NCI-H2107 treated with DMSO at 0.1 percent for 48 hours (cell line): Measurements from ENCODE around the gene FHDC1.

Experiments
- DNase-seq: peaks from one replicate; lab custom pipeline; 2025; ENCODE audit not compliant: unreplicated experiment; lab: John Stamatoyannopoulos, UW

The FHDC1 gene

DNA sequence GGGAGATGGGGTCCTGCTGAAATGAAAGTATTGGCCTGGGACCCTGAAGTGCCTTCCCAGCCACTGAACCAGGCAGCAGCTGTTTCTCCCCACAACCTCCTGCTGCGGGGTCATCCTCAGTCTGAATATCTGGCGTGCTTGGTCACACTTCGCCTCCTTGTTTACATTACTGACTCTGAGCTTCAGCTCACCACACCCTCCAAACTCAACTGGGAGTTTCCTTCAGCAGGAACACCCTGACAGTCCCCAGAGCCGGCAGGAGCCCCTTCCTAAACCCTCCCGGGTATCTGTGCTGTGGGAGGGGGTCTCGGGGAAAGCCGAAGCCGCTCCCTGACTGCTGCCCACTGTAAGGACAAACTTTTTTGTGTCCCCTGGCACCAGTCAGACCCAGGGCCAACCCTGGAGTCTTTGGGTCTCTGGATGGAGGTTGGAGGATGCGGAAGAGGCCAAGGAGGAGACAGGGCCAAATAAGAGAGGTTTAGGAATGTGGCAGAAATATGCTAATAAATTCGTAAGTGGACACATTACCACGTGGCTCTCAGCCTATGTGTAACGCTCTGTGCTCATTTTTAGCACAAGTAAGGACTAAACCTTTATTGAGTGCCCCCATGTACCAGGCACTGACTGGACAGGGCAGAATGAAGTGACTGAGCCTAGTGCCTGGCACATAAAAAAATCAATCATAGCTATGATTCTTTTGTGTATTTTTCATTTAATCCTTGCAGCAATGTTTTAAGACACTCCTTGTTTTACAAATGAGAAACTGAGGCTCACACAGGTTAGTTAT is 20.7 kb downstream of the FHDC1 start:
- DNase-seq = no peak

GRCh38 chr4:152957437-152958171 is 21.5 kb downstream of the FHDC1 start:
- DNase-seq = no peak

DNA sequence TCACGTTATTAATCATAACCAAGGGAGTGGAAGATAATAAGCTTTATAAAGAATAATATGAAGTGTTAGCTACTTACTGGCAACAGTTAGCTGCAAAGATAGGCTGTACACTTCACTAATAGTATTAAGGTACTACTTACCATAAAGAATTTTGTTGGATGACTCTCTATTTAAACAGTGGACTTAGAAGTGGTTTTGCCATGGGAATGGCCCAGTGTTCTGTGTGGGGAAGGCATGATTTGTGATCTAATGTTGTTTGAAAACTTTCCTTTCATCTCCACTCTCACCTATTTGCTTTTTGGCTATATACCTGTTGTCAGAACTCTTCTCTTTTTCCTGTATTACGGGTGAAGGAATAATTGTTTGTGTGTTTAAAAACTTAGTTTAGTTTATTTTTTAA is 23.0 kb downstream of the FHDC1 start:
- DNase-seq = no peak

- DNase-seq = no peak
Observed at GRCh38 chr4:152960082-152960481, 24.0 kb downstream of the FHDC1 start.

GRCh38 chr4:152961014-152961772 is 25.1 kb downstream of the FHDC1 start:
- no peak for DNase-seq

DNA sequence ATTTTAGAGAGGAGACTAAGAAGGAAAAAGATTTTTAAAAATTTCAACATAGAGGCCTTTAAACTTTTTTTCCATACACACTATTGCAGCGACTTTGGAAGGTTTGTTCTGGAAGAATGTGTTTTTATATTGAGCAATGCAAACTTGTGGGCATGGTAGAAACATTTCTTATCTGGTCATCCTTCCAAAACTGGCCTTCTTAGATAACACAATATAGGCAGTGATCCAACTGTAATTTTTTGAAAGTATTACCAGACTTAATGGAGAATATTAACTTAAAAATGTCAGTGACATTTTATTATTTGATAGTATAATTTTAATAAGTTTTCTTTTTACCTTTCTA is 25.6 kb downstream of the FHDC1 start:
- no peak for DNase-seq

- DNase-seq = no peak
Observed at GRCh38 chr4:152962150-152962549, 26.0 kb downstream of the FHDC1 start.

DNA sequence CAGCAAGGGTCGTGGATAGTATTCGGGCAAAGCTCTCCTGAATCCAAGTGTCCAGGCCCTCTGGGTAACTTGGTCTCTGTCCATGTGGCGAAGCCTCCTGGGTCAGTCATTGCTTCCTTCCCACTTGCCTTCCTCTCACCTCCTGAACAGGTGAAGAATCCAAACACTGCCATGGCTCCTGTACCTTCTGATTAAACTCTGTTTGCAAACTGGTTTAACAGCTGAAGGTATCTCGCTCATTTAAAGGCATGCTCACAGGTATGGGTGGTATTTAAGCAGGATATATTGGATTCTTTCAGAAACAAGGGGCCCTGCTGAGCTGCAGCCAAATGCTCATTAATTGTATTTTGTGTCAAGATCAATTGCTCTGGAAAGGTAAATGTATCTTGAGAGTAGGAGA is 28.2 kb downstream of the FHDC1 start:
- DNase-seq = no peak

DNA sequence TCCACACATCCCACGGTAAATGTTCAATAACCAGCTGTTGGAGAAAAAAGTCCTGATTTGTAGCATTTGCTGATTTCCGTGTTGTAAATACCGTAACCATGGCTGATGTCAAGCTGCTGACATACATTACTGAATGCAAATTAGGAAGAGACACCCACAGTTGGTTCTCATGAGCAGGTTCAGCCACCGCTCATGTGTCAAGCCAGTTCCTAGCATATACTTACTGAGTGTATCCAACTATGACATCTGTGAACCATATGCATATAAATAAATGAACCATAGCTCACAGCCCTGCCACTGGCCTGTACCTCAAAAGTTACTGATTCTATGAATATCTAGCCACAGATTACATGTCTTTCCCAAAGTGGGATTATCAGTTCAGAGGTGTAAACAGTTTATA is 29.5 kb downstream of the FHDC1 start:
- DNase-seq = no peak

- DNase-seq = no peak
Observed at GRCh38 chr4:152967907-152968306, 31.8 kb downstream of the FHDC1 start.

GRCh38 chr4:152968806-152969394 is 32.8 kb downstream of the FHDC1 start:
- DNase-seq = no peak

- DNase-seq = no peak
Observed at GRCh38 chr4:152970102-152970820, 34.1 kb downstream of the FHDC1 start.

GRCh38 chr4:152971053-152971452 is 34.9 kb downstream of the FHDC1 start:
- no peak for DNase-seq

DNA sequence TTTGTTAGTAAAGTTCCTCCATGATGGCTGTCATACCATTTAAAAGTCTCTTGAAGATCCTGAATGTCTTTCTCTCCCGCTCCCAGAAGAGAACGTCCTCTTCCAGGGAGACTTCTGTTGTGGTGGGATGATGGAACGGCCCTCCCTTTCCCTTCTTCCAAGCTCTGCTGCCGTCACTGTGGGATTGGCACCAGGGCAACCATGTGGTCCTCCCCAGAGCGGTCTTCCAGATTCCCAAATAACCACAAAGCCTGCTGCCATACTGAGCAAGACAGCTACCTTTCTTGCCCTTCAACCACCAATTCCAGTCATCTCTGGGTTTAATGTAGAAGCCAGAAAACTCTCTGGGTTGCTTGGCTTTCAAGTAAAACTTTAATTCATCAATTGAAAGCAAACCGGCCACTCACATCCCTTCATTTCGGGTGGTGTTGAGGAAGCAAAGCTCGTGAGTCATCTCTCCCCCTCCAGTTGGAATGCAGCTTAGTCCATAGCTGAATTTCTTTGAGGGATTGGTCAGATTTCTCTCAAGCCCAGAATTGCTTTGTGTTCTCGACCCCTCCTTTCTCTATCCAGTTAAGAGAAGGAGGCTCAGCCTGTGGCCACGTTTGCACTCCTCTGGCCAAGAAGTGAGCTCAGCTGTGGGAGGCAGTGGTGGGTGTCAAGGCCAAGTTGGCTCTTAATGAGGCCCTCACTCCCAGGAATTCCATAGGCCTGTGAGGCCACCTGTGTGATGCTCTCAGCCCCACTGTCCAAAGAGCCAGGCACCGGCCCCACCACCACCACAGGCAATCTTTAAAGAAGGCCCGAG is 36.9 kb downstream of the FHDC1 start:
- no peak for DNase-seq

GRCh38 chr4:152973629-152974467 is 37.7 kb downstream of the FHDC1 start:
- no peak for DNase-seq

GRCh38 chr4:152974468-152975379 is 38.6 kb downstream of the FHDC1 start:
- no peak for DNase-seq

DNA sequence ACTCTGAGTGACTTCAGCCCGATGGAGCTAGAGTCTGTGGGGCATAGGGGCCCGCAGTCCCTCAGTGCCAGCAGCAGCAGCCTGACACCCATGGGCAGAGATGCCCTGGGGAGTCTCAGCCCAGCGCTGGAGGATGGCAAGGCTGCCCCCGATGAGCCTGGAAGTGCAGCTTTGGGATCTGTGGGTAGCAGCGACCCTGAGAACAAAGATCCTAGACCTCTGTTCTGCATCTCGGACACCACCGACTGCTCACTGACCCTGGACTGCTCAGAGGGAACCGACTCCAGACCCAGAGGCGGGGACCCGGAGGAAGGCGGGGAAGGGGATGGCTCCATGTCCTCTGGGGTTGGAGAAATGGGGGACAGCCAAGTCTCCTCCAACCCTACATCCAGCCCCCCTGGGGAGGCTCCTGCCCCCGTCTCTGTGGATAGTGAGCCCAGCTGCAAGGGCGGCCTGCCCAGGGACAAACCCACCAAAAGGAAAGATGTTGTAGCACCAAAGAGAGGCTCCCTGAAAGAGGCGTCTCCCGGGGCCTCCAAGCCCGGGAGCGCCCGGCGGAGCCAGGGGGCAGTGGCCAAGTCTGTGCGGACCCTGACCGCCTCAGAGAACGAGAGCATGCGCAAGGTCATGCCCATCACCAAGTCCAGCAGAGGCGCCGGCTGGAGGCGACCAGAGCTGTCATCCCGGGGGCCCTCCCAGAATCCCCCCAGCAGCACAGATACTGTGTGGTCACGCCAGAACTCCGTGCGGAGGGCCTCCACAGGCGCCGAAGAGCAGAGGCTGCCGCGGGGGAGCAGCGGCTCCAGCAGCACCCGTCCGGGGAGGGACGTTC is 39.5 kb downstream of the FHDC1 start:
- DNase-seq = no peak
